Endothelial cell of umbilical vein (primary cell): ENCODE results near the gene AMFR. TPM values are rescaled to one million over a fixed set of nuclear protein-coding genes. Genes with fewer than 3 reads are reported as not detected.

Experiments used
- BruUV-seq: library from RNA; stranded (reverse); fragments of 400-500 nt; replicated peaks from 2 replicates; lab custom pipeline; 2021; lab: Mats Ljungman, UMichigan
- CTCF ChIA-PET: fragments of 300-600, 350-600 bp; sonication (Branson Sonifier 250); formaldehyde crosslinking; loops from one replicate; lab custom pipeline; 2021; ENCODE audit warnings: antibody characterized with exemption, inconsistent platforms; lab: Charles Lee
- POLR2A ChIA-PET: fragments of 300-600, 350-600 bp; sonication (Branson Sonifier 250); formaldehyde crosslinking; loops from one replicate; lab custom pipeline; 2021; ENCODE audit warnings: antibody characterized with exemption, inconsistent platforms; lab: Charles Lee
- DNase-seq: peaks from one replicate; pipeline ENCODE4 v3.0.0-alpha.2; 2011; ENCODE audit warnings: low read depth, low spot score
- FAIRE-seq: peaks from 2 replicates; lab custom pipeline; 2011; peaks lifted over from hg19 to GRCh38; lab: Jason Lieb, UNC
- H2AFZ ChIP-seq: 2 replicates; pipeline ENCODE4 v1.6.0; 2012; ENCODE audit warnings: low read depth, low read length, control low read depth, inconsistent platforms
- H3K27ac ChIP-seq: 2 replicates; pipeline ENCODE4 v1.5.1; 2011; ENCODE audit warnings: low read depth, mild to moderate bottlenecking, control low read depth, low read length, moderate library complexity; ENCODE audit not compliant: insufficient read depth
- H3K27me3 ChIP-seq, 2 experiments: 2 replicates each; pipeline versions ENCODE4 v1.6.0 to v1.6.1; 2011; ENCODE audit warnings: low read length in 2 of 2, mixed read lengths in 1 of 2; ENCODE audit not compliant: control insufficient read depth in 2 of 2, insufficient read depth in 2 of 2
- H3K36me3 ChIP-seq, 2 experiments: 2 replicates in 1 of 2; 3 replicates in 1 of 2; pipeline ENCODE4 v1.5.1; 2011; ENCODE audit warnings: low read length in 2 of 2, mild to moderate bottlenecking in 1 of 2, moderate library complexity in 1 of 2; ENCODE audit not compliant: control insufficient read depth in 2 of 2, insufficient read depth in 2 of 2; ENCODE audit errors: extremely low read depth in 1 of 2
- H3K4me1 ChIP-seq: 3 replicates; pipeline ENCODE4 v1.5.1; 2011; ENCODE audit warnings: mild to moderate bottlenecking, low read length; ENCODE audit not compliant: control insufficient read depth, insufficient read depth; ENCODE audit errors: extremely low read depth
- H3K4me2 ChIP-seq: 2 replicates; pipeline ENCODE4 v1.6.1; 2011; ENCODE audit warnings: low read length, control low read depth, mixed read lengths; ENCODE audit not compliant: insufficient read depth
- H3K4me3 ChIP-seq, 3 experiments: fragments of 200-600 bp in 1 of 3; sonication (generic), shearing (Covaris generic) in 1 of 3; replicated peaks in 1 of 3; 2 replicates each; pipeline ENCODE4 v1.5.1; 2011 to 2016; ENCODE audit warnings: control low read depth in 3 of 3, low read length in 3 of 3, mild to moderate bottlenecking in 2 of 3, inconsistent platforms in 1 of 3, low read depth in 1 of 3, moderate library complexity in 1 of 3; ENCODE audit not compliant: insufficient read depth in 1 of 3
- H3K79me2 ChIP-seq: 2 replicates; pipeline ENCODE4 v1.6.0; 2012; ENCODE audit warnings: low read length, inconsistent platforms; ENCODE audit not compliant: control insufficient read depth, insufficient read depth
- H3K9ac ChIP-seq: replicated peaks from 2 replicates; pipeline ENCODE3; 2011; ENCODE audit warnings: low read length, control low read depth; ENCODE audit not compliant: insufficient read depth; ENCODE audit errors: extremely low read depth
- H3K9me1 ChIP-seq: replicated peaks from 3 replicates; pipeline ENCODE4 v1.6.0; 2011; ENCODE audit warnings: mild to moderate bottlenecking, low read length; ENCODE audit not compliant: control insufficient read depth, insufficient read depth; ENCODE audit errors: extremely low read depth
- H3K9me3 ChIP-seq: replicated peaks from 2 replicates; pipeline ENCODE4 v1.5.1; 2012; ENCODE audit warnings: low read length, inconsistent platforms; ENCODE audit not compliant: control insufficient read depth, insufficient read depth
- H4K20me1 ChIP-seq: replicated peaks from 2 replicates; pipeline ENCODE3; 2011; ENCODE audit warnings: mild to moderate bottlenecking, low read length; ENCODE audit not compliant: control insufficient read depth, insufficient read depth; ENCODE audit errors: extremely low read depth
- CTCF ChIP-seq, 2 donors: IDR thresholded peaks; 1 replicate in 1 of 2; 2 replicates in 1 of 2; pipeline ENCODE4 v1.5.1; 2011; ENCODE audit warnings: low read length in 2 of 2, mild to moderate bottlenecking in 2 of 2, moderate library complexity in 2 of 2, control low read depth in 1 of 2, inconsistent platforms in 1 of 2, low read depth in 1 of 2; ENCODE audit not compliant: insufficient read depth in 1 of 2; ENCODE audit errors: extremely low read depth in 1 of 2
- EZH2 ChIP-seq: IDR thresholded peaks from 2 replicates; pipeline ENCODE4 v1.6.1; 2012; ENCODE audit warnings: borderline replicate concordance, low read depth, mild to moderate bottlenecking, moderate library complexity, low read length, inconsistent platforms; ENCODE audit not compliant: severe bottlenecking
- FOS ChIP-seq: IDR thresholded peaks from 2 replicates; pipeline ENCODE4 v1.6.1; 2011; ENCODE audit warnings: mild to moderate bottlenecking, low read length, moderate library complexity, borderline replicate concordance; ENCODE audit not compliant: insufficient read depth
- GATA2 ChIP-seq: IDR thresholded peaks from 2 replicates; pipeline ENCODE4 v1.7.0; 2011; ENCODE audit warnings: low read depth, mild to moderate bottlenecking, moderate library complexity, mixed read lengths, low read length; ENCODE audit not compliant: insufficient read length, insufficient read depth
- MAX ChIP-seq: IDR thresholded peaks from 2 replicates; pipeline ENCODE4 v1.6.1; 2011; ENCODE audit not compliant: insufficient read depth, insufficient read length
- MYC ChIP-seq: IDR thresholded peaks from one replicate; pipeline ENCODE4 v1.6.1; 2011; ENCODE audit warnings: mild to moderate bottlenecking, low read depth, low read length
- POLR2A ChIP-seq: IDR thresholded peaks from 2 replicates; pipeline ENCODE4 v1.6.1; 2012; ENCODE audit warnings: low read depth, mild to moderate bottlenecking, control low read depth, low read length
- POLR2AphosphoS5 ChIP-seq: IDR thresholded peaks from 2 replicates; pipeline ENCODE4 v1.6.1; 2012; ENCODE audit warnings: low read depth, mild to moderate bottlenecking, control low read depth, low read length, moderate library complexity; ENCODE audit not compliant: insufficient read depth
- dilution Hi-C: fragments of 300-500 bp; cut with MboI; formaldehyde crosslinking; loops from one replicate; pipeline ENCODE4 v1.15.0; 2019; ENCODE audit warnings: low sequenced_read_pairs; ENCODE audit not compliant: extremely low pct_ligation_motif_present
- intact Hi-C: fragments of 100-400 bp; cut with micrococcal nuclease; formaldehyde crosslinking; loops from one replicate; pipeline ENCODE4 v1.10.0; 2022
- polyA plus RNA-seq, 4 experiments: library from polyadenylated mRNA; depleted of rRNA in 3 of 4; stranded (reverse) in 3 of 4; unstranded in 1 of 4; fragments of >200 nt; gene quantifications; 2 replicates each; pipeline versions ENCODE4 v1.2.1 to v1.2.3, GENCODE V29; 2011 to 2012; ENCODE audit warnings: missing spikeins in 1 of 4
- total RNA-seq: library from RNA; stranded (reverse); gene quantifications from 2 replicates; pipeline ENCODE4 v1.2.3, GENCODE V29; 2021

AMFR gene
- total and polyA plus RNA-seq, 2 donors (not counting 3 experiments of a cell fraction or from before 2014, with no cell fraction given): 66.5 to 71.7 TPM

GRCh38 chr16:56344518-56345405 lies 80.6 kb downstream of the AMFR start:
- Histone ChIP-seq H3K9ac (no peak overlapping the region), H3K4me1 (no peaks in the 10 kb centered on the region), H3K27ac (no peak overlapping the region), H3K9me1 (no peaks in the 10 kb centered on the region), H3K9me3 (no peaks in the 10 kb centered on the region), H3K36me3 (no peaks in the 10 kb centered on the region), H3K79me2 (no peaks in the 10 kb centered on the region), H3K4me2 (no peak overlapping the region), H4K20me1 (no peaks in the 10 kb centered on the region), H2AFZ (no peak overlapping the region), H3K4me3 (no peak overlapping the region), H3K27me3 (no peaks in the 10 kb centered on the region)
- no TSS peak for BruUV-seq
- intact Hi-C loops (no loop called here), dilution Hi-C loops (no loop called here)
- FAIRE-seq (no peak), DNase-seq (no peak)
- ChIA-PET CTCF (interaction anchor here (1.3 kb wide), 1 partner anchor 12 kb away, joined by 5 read pairs; no protein-coding TSS in a partner anchor), POLR2A (no interaction called here)
- TF ChIP-seq GATA2 (no peak), POLR2A (no peak), MAX (no peak), CTCF (IDR thresholded peaks at IDR 0.05; ENCODE audit: extremely low read depth in 1 of 2, insufficient read depth in 1 of 2, low read depth in 1 of 2, low read length in 2 of 2) (no peak), FOS (no peak), EZH2 (no peak), POLR2AphosphoS5 (no peak), MYC (no peak)
